Stomach smooth muscle (tissue), 2 donors: Measurements from ENCODE around the gene SMIM36.
"Not testable (repeated sequence)": the region's sequence is repeated elsewhere in the genome, so short reads cannot be mapped to it uniquely, and the experiment has no call there.

ENCODE experiments used
- H3K27ac ChIP-seq: one replicate; pipeline ENCODE4 v1.7.0; 2013; ENCODE audit warnings: mild to moderate bottlenecking, low read length, inconsistent platforms
- H3K27me3 ChIP-seq, 2 donors: one replicate each; pipeline ENCODE4 v1.7.0; 2013; ENCODE audit warnings: low read length in 2 of 2; ENCODE audit not compliant: insufficient read depth in 2 of 2, control insufficient read depth in 1 of 2
- H3K36me3 ChIP-seq, 2 donors: one replicate each; pipeline ENCODE4 v1.7.0; 2013; ENCODE audit warnings: low read length in 2 of 2; ENCODE audit not compliant: control insufficient read depth in 2 of 2, insufficient read depth in 2 of 2
- H3K4me1 ChIP-seq: one replicate; pipeline ENCODE4 v1.7.0; 2013; ENCODE audit warnings: low read length; ENCODE audit not compliant: control insufficient read depth, insufficient read depth
- H3K4me3 ChIP-seq, 2 donors: one replicate each; pipeline ENCODE4 v1.7.0; 2013; ENCODE audit warnings: low read length in 2 of 2
- H3K9ac ChIP-seq, 2 donors: one replicate each; pipeline ENCODE4 v1.7.0; 2013; ENCODE audit warnings: low read length in 2 of 2, mild to moderate bottlenecking in 1 of 2
- H3K9me3 ChIP-seq, 2 donors: one replicate each; pipeline ENCODE4 v1.7.0; 2013; ENCODE audit warnings: low read length in 2 of 2; ENCODE audit not compliant: control insufficient read depth in 2 of 2
- donor health status: healthy.
- donor health status: Pancreatic carcinoma.

Gene SMIM36

DNA sequence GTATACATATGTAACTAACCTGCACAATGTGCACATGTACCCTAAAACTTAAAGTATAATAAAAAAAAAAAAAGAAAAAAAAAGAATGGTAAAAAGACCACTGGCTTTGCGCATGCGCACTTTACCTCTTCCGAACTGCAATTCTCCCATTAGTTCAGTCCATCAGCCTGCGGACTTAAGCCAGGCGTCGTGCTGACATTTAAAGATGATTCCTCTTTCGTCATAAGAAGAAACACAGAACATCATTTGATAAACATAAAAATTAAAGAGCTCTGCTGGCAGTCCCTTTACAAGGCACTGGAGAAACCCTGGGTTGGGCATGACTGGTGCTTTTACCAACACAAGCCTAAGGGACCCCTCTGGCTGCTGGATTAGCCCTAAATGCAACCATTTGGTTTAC, 3.6 kb downstream of the SMIM36 start:
- H3K4me1 ChIP-seq = not testable (repeated sequence)

DNA sequence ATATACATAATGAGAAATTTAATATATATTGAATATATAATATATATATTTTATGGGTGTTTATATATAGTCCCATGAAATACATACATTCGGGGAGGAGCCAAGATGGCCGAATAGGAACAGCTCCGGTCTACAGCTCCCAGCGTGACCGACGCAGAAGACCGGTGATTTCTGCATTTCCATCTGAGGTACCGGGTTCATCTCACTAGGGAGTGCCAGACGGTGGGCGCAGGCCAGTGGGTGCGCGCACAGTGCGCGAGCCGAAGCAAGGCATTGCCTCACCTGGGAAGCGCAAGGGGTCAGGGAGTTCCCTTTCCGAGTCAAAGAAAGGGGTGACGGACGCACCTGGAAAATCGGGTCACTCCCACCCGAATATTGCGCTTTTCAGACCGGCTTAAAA, 9.6 kb downstream of the SMIM36 start:
- H3K36me3 ChIP-seq, H3K9ac ChIP-seq, H3K27me3 ChIP-seq, H3K9me3 ChIP-seq, H3K4me1 ChIP-seq, H3K4me3 ChIP-seq, H3K27ac ChIP-seq: not testable (repeated sequence)

More for the DNA sequence above, 3.6 kb downstream of the SMIM36 start:
- H3K27me3 ChIP-seq, H3K36me3 ChIP-seq, H3K4me3 ChIP-seq, H3K9ac ChIP-seq, H3K9me3 ChIP-seq: not testable (repeated sequence)
- H3K27ac ChIP-seq = peak overlapping the region; percentile 55

DNA sequence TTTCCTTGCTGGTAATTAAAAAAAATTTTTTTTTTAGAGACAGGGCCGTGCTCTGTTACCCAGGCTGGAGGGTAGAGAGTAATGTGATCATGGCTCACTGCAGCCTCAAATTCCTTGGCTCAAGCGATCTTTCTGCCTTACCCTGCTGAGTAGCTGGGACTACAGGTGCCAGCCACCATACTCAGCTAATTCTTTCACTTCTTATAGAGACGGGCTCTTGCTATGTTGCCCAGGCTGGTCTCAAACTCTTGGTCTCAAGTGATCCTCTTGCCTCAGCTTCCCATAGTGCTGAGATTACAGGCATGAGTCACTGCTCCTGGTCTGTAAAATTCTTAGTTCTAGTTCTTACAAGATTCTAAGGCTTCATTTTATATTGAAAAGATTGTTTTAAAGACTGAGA, 11.1 kb downstream of the SMIM36 start:
- no peaks in the 10 kb centered on the region for H3K4me1 ChIP-seq
- H3K9ac ChIP-seq = no peak overlapping the region
- no peak overlapping the region for H3K4me3 ChIP-seq
- H3K36me3 ChIP-seq = no peaks in the 10 kb centered on the region
- H3K27me3 ChIP-seq = no peaks in the 10 kb centered on the region
- no peaks in the 10 kb centered on the region for H3K9me3 ChIP-seq
- H3K27ac ChIP-seq = no peak overlapping the region

DNA sequence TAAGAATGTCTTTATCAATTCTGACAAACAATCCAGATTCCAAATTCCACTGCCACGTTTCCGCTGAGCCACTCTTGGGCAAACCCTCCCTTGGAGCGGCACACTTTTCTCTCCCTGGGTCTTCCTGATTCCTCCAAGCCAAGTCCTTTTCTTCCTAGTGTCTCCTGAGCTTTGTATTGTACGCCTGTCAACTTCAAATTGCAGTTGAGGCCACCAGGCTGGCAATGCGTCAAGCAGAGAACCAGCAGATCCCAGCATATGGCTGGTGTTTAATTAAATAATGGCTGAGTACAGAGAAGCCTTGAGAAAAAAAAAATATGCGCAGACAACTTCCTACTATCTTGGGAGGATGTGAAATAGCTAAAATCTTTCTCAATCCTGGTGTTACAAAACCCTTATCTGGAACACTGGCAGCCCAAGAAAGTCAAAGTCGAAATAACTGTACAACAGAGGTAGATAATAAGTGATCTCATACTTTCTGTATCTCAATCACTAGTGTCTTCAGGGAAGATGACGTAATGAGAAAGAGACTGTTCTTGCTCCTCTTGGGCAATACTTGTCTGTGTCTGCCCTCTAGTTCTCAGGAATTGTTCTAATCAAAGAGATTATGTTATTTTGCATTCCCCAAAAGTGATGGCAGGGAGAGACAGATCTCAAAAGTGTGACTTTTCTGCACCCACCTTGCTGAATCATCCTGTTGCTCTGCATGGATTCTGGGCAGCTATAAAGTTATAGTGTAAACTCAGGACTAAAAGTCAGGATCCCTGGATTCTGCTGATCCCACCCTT, 15.0 kb downstream of the SMIM36 start:
- Histone ChIP-seq H3K36me3 (no peaks in the 10 kb centered on the region), H3K9me3 (no peaks in the 10 kb centered on the region), H3K4me1 (peaks cover 3% of the 10 kb centered on the region), H3K9ac (no peak overlapping the region), H3K4me3 (no peak overlapping the region), H3K27ac (no peak overlapping the region), H3K27me3 (no peaks in the 10 kb centered on the region)

DNA sequence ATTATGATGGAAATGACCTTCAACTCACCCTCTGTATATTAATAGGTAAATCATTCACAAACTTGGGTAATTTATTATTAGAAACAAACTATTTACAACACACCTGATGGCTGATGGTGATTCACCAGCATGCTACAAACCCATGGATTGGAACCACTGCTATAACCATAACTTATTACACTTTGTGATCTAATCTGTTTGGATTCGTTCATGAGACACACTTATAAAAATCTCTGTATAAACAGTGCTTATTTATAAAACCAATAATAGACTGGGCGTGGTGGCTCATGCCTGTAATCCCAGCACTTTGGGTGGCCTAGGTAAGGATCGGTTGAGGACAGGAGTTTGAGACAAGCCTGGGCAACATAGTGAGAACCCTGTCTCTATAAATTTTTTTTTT, 16.0 kb downstream of the SMIM36 start:
- Histone ChIP-seq H3K4me3 (no peak overlapping the region), H3K4me1 (peaks cover 3% of the 10 kb centered on the region), H3K36me3 (no peaks in the 10 kb centered on the region), H3K27me3 (no peaks in the 10 kb centered on the region), H3K9ac (no peak overlapping the region), H3K27ac (no peak overlapping the region), H3K9me3 (no peaks in the 10 kb centered on the region)

DNA sequence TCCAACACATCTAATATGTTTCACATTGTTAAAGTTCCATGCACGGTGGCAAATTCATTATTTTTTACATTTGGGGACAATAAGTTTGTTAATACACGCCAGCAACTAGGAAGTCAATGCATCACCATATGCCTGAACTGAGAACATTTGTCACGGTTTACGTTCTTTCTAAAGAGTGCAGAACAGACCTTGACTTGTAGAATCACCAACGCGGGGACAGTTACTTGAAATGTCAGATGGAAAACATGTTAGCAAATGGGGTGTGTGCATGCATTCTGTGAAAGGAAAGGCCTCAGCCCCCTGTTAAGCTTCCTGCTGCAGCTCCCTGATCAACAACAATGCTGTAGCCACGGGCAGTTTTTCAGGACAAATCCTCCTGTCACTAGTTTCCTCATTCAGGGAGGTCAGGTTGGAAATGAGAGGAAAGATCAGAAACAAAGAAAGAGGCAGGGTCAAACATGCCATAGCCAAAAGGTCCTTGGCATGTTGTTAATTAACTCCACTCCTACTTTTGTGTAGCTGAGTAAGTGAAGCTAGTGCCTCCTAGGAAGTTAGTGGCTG, 18.4 kb downstream of the SMIM36 start:
- H3K36me3 ChIP-seq = no peaks in the 10 kb centered on the region
- peaks cover 9% of the 10 kb centered on the region for H3K4me1 ChIP-seq
- H3K4me3 ChIP-seq = no peak overlapping the region
- H3K27me3 ChIP-seq = no peaks in the 10 kb centered on the region
- H3K9me3 ChIP-seq = no peaks in the 10 kb centered on the region
- H3K27ac ChIP-seq = no peak overlapping the region
- no peak overlapping the region for H3K9ac ChIP-seq

DNA sequence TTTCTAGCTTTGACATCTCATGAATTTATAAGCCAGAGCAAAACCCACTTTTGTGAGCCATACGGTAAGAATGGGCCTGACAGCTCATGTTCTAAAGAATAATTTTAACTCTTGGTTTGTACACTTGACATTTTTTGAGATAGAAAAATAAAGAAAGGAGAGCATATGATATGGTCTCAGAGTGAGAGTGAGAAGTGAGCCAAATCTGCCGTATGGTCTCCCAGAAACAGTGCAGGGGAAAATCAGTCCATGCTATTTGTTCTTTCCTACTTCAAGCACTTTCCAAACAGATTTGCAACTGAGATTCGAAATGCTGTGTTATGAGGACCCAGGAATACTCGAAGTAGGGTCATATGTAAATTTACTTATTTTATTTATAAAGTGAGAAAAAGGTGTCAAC, 20.9 kb downstream of the SMIM36 start:
- Histone ChIP-seq H3K4me3 (no peak overlapping the region), H3K36me3 (no peaks in the 10 kb centered on the region), H3K27me3 (no peaks in the 10 kb centered on the region), H3K9me3 (no peaks in the 10 kb centered on the region), H3K9ac (no peak overlapping the region), H3K4me1 (peaks cover 16% of the 10 kb centered on the region), H3K27ac (no peak overlapping the region)

DNA sequence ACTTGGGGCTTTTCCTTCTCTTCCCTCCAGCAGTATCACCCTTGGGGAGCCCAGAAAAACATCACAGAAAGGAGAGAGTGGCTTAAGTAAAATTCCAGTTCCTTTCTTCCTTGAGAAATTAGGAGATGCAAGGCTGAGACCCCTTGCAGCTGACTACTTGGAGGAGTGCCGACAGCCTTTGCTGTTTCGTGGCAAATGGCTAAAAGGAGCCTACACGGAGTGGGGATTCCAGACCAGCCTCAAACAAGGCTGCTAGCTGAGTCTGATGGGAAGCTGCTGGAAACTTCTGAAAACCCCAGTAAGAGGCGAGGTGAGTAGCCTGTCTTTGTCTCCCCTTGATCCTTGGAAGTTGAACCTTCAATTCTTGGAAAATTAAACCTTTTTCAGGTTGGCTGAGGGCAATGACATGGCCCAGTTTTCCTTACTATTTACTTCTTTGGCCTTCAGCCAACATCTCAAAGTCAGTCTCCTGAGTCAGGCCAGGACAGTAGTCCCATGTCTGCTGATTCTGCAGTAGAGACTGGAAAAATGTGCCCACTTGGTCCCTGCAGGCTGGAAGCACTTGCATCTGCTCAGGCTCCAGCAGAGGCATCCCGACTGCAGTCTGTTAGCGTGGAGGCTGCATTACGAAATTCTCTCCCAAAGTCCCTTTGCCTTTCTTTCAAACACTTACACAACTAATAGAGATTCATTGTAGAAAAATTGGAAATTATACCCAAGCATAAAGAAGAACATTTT, 23.4 kb downstream of the SMIM36 start:
- Histone ChIP-seq H3K36me3 (no peaks in the 10 kb centered on the region), H3K27ac (peak overlapping the region; percentile 46), H3K4me1 (peaks cover 13% of the 10 kb centered on the region), H3K27me3 (no peaks in the 10 kb centered on the region), H3K9me3 (no peaks in the 10 kb centered on the region), H3K9ac (no peak overlapping the region), H3K4me3 (peak overlapping the region in 1 of 2 donors; percentile 29)

DNA sequence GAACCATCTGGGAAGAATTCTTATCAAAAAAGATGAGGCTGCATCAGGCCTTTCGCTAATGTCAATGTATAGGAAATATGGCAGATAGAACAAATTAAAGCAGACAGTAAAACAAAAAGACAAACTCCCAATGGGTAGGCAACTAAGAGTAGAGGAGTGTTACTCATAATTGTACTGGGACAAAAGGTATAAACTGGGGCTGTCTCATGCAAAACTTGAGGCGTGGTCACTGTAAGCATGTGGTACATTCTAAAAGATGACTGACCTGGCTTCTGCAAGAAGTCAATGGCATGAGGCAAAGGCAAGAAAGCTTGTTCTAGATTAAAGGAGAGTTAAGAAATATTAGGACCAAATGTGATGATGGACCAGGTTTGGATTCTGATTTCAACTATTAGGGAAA, 26.7 kb downstream of the SMIM36 start:
- peaks cover 13% of the 10 kb centered on the region for H3K4me1 ChIP-seq
- no peaks in the 10 kb centered on the region for H3K36me3 ChIP-seq
- no peaks in the 10 kb centered on the region for H3K9me3 ChIP-seq
- H3K4me3 ChIP-seq = no peak overlapping the region
- H3K27me3 ChIP-seq = no peaks in the 10 kb centered on the region
- no peak overlapping the region for H3K27ac ChIP-seq
- H3K9ac ChIP-seq = no peak overlapping the region

DNA sequence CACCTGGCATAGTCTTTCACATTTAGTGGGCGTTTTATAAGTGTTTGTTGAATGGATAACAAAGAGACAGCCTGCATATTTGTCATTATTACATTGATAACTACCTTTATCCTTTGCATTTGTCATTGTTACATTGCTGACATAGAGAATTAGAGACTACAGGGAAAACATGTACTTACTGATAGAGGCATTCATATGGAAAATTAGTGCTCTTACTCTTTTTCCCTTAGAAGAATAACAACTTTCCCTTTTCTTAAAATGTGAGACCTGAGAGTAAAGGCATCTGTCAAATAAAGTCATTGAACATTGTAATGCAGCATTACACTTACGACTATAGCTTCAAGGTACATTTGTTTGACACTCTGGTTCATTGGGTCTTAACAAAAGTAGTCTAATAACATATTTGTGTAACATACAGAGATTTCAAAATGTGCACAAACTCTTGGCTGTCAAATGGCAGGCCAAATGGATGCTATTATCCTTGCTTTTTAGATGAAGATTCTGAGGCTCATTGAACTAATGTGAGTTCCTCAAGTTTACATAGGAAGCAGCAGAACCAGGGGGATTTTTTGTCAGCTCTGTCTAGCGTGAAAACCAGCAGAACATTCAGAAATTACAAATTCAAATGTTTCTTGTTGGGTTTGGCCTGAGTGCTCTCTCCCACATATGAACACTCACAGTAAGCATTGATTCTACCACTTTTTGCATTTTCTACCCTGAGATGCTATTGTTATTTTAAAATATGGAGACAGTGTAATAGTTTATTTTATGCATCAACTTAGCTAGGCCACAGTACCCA, 28.5 kb downstream of the SMIM36 start:
- peaks cover 6% of the 10 kb centered on the region for H3K4me1 ChIP-seq

More for the DNA sequence above, 28.5 kb downstream of the SMIM36 start:
- Histone ChIP-seq H3K9me3 (no peaks in the 10 kb centered on the region), H3K36me3 (no peaks in the 10 kb centered on the region), H3K27me3 (no peaks in the 10 kb centered on the region), H3K9ac (no peak overlapping the region), H3K4me3 (no peak overlapping the region), H3K27ac (no peak overlapping the region)
